SK-N-SH (cell line): ENCODE results near the gene GCH1.

Experiments
- CTCF ChIP-seq: fragments of 200-600 bp; sonication (generic); IDR thresholded peaks from 2 replicates; pipeline ENCODE4 v1.6.1; 2017; ENCODE audit warnings: antibody characterized with exemption, mild to moderate bottlenecking, moderate library complexity
- EP300 ChIP-seq, 2 experiments: IDR thresholded peaks; 2 replicates each; pipeline versions ENCODE4 v1.4.0 to v1.6.1; 2012; ENCODE audit warnings: borderline replicate concordance in 1 of 2, low read depth in 1 of 2, low read length in 1 of 2
- GATA2 ChIP-seq: sonication (generic); formaldehyde crosslinking; IDR thresholded peaks from 2 replicates; pipeline ENCODE4 v1.5.0; 2020; ENCODE audit warnings: mild to moderate bottlenecking, missing genetic modification reagents
- MXI1 ChIP-seq: IDR thresholded peaks from 2 replicates; pipeline ENCODE4 v1.6.1; 2012; ENCODE audit warnings: mild to moderate bottlenecking, low read depth, low read length, improper control_type of control experiment
- POLR2AphosphoS5 ChIP-seq: IDR thresholded peaks from 2 replicates; pipeline ENCODE4 v1.6.1; 2012; ENCODE audit warnings: low read depth, low read length
- RFX5 ChIP-seq: IDR thresholded peaks from 2 replicates; pipeline ENCODE4 v1.6.1; 2012; ENCODE audit warnings: mild to moderate bottlenecking, improper control_type of control experiment, low read length
- RXRA ChIP-seq: IDR thresholded peaks from 2 replicates; pipeline ENCODE4 v1.4.0; 2012; ENCODE audit warnings: low read depth, mild to moderate bottlenecking, borderline replicate concordance
- TAF1 ChIP-seq: IDR thresholded peaks from 2 replicates; pipeline ENCODE4 v1.6.1; 2012; ENCODE audit warnings: low read depth, mild to moderate bottlenecking, low read length, moderate library complexity, borderline replicate concordance
- TCF12 ChIP-seq: IDR thresholded peaks from 2 replicates; pipeline ENCODE4 v1.4.0; 2012
- YY1 ChIP-seq: IDR thresholded peaks from 2 replicates; pipeline ENCODE4 v1.4.0; 2012; ENCODE audit warnings: low read depth, mild to moderate bottlenecking
- TF ChIP-seq, protein P1 (sequence below): IDR thresholded peaks from 2 replicates; pipeline ENCODE4 v1.6.1; 2012; ENCODE audit warnings: mild to moderate bottlenecking, low read depth, low read length, moderate library complexity
- TF ChIP-seq, protein P2 (sequence below): IDR thresholded peaks from 2 replicates; pipeline ENCODE4 v1.4.0; 2012; ENCODE audit warnings: low read depth, borderline replicate concordance
- TF ChIP-seq, protein P3 (sequence below): fragments of 150-350 bp; IDR thresholded peaks from 2 replicates; pipeline ENCODE4 v1.6.1; 2017; ENCODE audit warnings: antibody characterized with exemption, low read length, low read depth, borderline replicate concordance

GRCh38 chr14:54894995-54895394 is 7.6 kb downstream of the GCH1 start:
- no peak for TF ChIP-seq TAF1
- TF ChIP-seq, protein P1, sequence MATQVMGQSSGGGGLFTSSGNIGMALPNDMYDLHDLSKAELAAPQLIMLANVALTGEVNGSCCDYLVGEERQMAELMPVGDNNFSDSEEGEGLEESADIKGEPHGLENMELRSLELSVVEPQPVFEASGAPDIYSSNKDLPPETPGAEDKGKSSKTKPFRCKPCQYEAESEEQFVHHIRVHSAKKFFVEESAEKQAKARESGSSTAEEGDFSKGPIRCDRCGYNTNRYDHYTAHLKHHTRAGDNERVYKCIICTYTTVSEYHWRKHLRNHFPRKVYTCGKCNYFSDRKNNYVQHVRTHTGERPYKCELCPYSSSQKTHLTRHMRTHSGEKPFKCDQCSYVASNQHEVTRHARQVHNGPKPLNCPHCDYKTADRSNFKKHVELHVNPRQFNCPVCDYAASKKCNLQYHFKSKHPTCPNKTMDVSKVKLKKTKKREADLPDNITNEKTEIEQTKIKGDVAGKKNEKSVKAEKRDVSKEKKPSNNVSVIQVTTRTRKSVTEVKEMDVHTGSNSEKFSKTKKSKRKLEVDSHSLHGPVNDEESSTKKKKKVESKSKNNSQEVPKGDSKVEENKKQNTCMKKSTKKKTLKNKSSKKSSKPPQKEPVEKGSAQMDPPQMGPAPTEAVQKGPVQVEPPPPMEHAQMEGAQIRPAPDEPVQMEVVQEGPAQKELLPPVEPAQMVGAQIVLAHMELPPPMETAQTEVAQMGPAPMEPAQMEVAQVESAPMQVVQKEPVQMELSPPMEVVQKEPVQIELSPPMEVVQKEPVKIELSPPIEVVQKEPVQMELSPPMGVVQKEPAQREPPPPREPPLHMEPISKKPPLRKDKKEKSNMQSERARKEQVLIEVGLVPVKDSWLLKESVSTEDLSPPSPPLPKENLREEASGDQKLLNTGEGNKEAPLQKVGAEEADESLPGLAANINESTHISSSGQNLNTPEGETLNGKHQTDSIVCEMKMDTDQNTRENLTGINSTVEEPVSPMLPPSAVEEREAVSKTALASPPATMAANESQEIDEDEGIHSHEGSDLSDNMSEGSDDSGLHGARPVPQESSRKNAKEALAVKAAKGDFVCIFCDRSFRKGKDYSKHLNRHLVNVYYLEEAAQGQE: no peak
- TF ChIP-seq TCF12: peak; percentile 60; the same call in 1 of the 2 replicates
- no peak for TF ChIP-seq CTCF
- peak; percentile 29; the same call in 1 of the 2 replicates for TF ChIP-seq YY1
- TF ChIP-seq EP300 (IDR thresholded peaks at IDR 0.05; ENCODE audit: borderline replicate concordance in 1 of 2, low read depth in 1 of 2, low read length in 1 of 2): no peak
- no peak for TF ChIP-seq POLR2AphosphoS5
- no peak for TF ChIP-seq RXRA
- TF ChIP-seq MXI1: no peak
- TF ChIP-seq, protein P2, sequence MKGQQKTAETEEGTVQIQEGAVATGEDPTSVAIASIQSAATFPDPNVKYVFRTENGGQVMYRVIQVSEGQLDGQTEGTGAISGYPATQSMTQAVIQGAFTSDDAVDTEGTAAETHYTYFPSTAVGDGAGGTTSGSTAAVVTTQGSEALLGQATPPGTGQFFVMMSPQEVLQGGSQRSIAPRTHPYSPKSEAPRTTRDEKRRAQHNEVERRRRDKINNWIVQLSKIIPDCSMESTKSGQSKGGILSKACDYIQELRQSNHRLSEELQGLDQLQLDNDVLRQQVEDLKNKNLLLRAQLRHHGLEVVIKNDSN: no peak
- no peak for TF ChIP-seq GATA2 (CRISPR knock-in tag)
- TF ChIP-seq RFX5: no peak
- TF ChIP-seq, protein P3, sequence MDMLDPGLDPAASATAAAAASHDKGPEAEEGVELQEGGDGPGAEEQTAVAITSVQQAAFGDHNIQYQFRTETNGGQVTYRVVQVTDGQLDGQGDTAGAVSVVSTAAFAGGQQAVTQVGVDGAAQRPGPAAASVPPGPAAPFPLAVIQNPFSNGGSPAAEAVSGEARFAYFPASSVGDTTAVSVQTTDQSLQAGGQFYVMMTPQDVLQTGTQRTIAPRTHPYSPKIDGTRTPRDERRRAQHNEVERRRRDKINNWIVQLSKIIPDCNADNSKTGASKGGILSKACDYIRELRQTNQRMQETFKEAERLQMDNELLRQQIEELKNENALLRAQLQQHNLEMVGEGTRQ: no peak
